AG09309 (cell line): ENCODE data around the gene FMNL2.

ENCODE experiments used
- DNase-seq: peaks from one replicate; pipeline ENCODE4 v3.0.0-alpha.2; 2010; ENCODE audit warnings: low read depth
- H3K4me3 ChIP-seq: 2 replicates; pipeline ENCODE4 v1.5.1; 2011; ENCODE audit warnings: mild to moderate bottlenecking, low read depth, low read length, moderate library complexity; ENCODE audit not compliant: control insufficient read depth
- CTCF ChIP-seq: IDR thresholded peaks from 2 replicates; pipeline ENCODE4 v1.5.1; 2011; ENCODE audit warnings: mild to moderate bottlenecking, low read depth, low read length, inconsistent platforms; ENCODE audit not compliant: insufficient read depth, control insufficient read depth; ENCODE audit errors: missing control alignments

FMNL2 gene

GRCh38 chr2:152475982-152476381 is 141.0 kb downstream of the FMNL2 start:
- no peak for DNase-seq
- no peak overlapping the region for H3K4me3 ChIP-seq
- TF ChIP-seq CTCF = no peak

GRCh38 chr2:152477347-152478092 is 142.5 kb downstream of the FMNL2 start:
- DNase-seq = no peak
- H3K4me3 ChIP-seq = no peak overlapping the region
- TF ChIP-seq CTCF = no peak

- DNase-seq = no peak
- TF ChIP-seq CTCF = no peak
- no peak overlapping the region for H3K4me3 ChIP-seq
Observed at GRCh38 chr2:152479282-152479681, 144.3 kb downstream of the FMNL2 start.

GRCh38 chr2:152480821-152481399 is 145.9 kb downstream of the FMNL2 start:
- no peak for DNase-seq
- H3K4me3 ChIP-seq = no peak overlapping the region
- TF ChIP-seq CTCF = no peak

- no peak overlapping the region for H3K4me3 ChIP-seq
- no peak for DNase-seq
- TF ChIP-seq CTCF = no peak
Observed at GRCh38 chr2:152481881-152482583, 147.1 kb downstream of the FMNL2 start.

- DNase-seq = no peak
Observed at GRCh38 chr2:152483276-152484063, 148.5 kb downstream of the FMNL2 start.

More at GRCh38 chr2:152483276-152484063, 148.5 kb downstream of the FMNL2 start:
- no peak for TF ChIP-seq CTCF
- no peak overlapping the region for H3K4me3 ChIP-seq
